ENCODE measurements around the gene SLIT3. TPM values are rescaled to one million over a fixed set of nuclear protein-coding genes. Genes with fewer than 3 reads are reported as not detected.

Gene SLIT3
- total RNA-seq, 4 donors from 2014 or later = 6.8 to 23.1 (median 13.3) TPM

DNA sequence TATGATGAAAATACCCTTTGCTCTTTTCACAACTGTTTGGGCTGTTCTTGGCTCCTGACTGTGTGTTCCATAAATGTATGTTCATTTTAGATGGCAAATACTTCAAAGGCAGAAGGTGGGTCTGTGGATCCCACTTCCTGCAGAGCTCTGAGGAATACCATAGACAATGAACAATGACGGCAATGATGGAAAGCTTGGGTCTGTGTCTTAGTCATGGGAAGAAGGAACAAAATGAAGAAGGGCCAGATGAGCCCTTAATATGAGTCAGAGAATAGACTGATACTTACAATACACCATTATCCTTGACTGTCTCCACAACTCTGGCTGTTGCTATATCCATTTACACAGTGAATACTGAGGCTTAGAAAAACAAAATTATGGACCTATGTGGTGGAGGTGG lies 126.0 kb downstream of the SLIT3 start:
- TF ChIP-seq POLR2A (IDR thresholded peaks at IDR 0.05) = no peak
- no peak for TF ChIP-seq CTCF (IDR thresholded peaks at IDR 0.05)
- H3K27me3 ChIP-seq = no peaks in the 10 kb centered on the region
- no peak overlapping the region for H3K4me3 ChIP-seq
- no peak overlapping the region for H3K27ac ChIP-seq
- H3K36me3 ChIP-seq = no peaks in the 10 kb centered on the region
- H3K4me1 ChIP-seq = no peaks in the 10 kb centered on the region
- no peaks in the 10 kb centered on the region for H3K9me3 ChIP-seq
- DNase-seq = no peak

DNA sequence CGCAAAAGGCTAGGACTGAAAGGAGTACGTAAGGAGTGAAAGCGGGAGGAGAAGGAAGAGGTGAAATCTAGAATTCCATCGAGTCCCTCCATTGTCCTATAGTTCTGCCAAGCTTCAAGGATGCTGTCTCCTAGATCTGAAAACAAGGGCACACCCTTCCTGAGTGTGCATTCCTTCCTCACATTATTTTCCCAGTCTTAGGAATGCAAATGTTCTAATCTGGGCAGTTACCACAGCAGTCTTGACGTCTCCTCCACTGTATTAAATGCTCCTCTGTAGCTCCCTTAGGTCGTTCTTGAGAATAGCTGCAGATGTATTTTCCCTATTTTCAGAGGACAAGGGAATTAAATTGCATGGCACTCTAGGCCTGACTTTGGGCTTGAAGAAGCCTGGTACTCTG lies 127.6 kb downstream of the SLIT3 start:
- Histone ChIP-seq H3K27me3 (no peaks in the 10 kb centered on the region), H3K9me3 (no peaks in the 10 kb centered on the region), H3K4me3 (no peak overlapping the region), H3K27ac (no peak overlapping the region), H3K4me1 (no peaks in the 10 kb centered on the region), H3K36me3 (no peaks in the 10 kb centered on the region)
- no peak for DNase-seq
- TF ChIP-seq POLR2A (IDR thresholded peaks at IDR 0.05) (no peak), CTCF (IDR thresholded peaks at IDR 0.05) (no peak)

- no peak for DNase-seq
- no peaks in the 10 kb centered on the region for H3K4me1 ChIP-seq
- H3K36me3 ChIP-seq = no peaks in the 10 kb centered on the region
- no peaks in the 10 kb centered on the region for H3K9me3 ChIP-seq
- TF ChIP-seq POLR2A (IDR thresholded peaks at IDR 0.05) (no peak), CTCF (IDR thresholded peaks at IDR 0.05) (no peak)
- H3K27ac ChIP-seq = no peak overlapping the region
- no peak overlapping the region for H3K4me3 ChIP-seq
- H3K27me3 ChIP-seq = no peaks in the 10 kb centered on the region
These were observed 129.4 kb downstream of the SLIT3 start for GRCh38 chr5:169171515-169171914.

DNA sequence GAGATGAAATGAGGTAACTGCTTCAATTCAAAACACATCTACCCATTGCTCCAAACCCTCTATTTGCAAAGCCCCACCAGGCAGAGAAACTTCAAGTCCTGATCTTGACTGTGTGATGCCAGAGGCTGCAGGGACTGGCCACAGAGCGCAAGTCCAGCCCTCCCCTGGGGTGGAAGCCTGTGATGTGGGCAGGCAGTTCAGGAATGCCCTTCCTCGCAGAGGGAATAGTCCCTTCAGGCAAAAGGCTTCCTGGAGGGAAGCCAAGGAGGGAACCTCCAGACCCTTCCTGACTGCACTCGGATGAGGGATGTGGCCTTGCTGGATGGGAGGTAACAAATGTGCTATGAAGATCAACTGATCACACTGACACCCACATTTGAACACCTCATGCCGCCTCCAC lies 131.2 kb downstream of the SLIT3 start:
- H3K27ac ChIP-seq = no peak overlapping the region
- H3K9me3 ChIP-seq = no peaks in the 10 kb centered on the region
- TF ChIP-seq CTCF (IDR thresholded peaks at IDR 0.05) (no peak), POLR2A (IDR thresholded peaks at IDR 0.05) (no peak)
- DNase-seq = no peak
- H3K27me3 ChIP-seq = no peaks in the 10 kb centered on the region
- H3K4me1 ChIP-seq = no peaks in the 10 kb centered on the region
- H3K4me3 ChIP-seq = no peak overlapping the region
- no peaks in the 10 kb centered on the region for H3K36me3 ChIP-seq

- no peaks in the 10 kb centered on the region for H3K27me3 ChIP-seq
- no peak for DNase-seq
- no peaks in the 10 kb centered on the region for H3K9me3 ChIP-seq
- no peak overlapping the region for H3K27ac ChIP-seq
- H3K36me3 ChIP-seq = no peaks in the 10 kb centered on the region
- no peak for TF ChIP-seq CTCF (IDR thresholded peaks at IDR 0.05)
- no peak for TF ChIP-seq POLR2A (IDR thresholded peaks at IDR 0.05)
- no peak overlapping the region for H3K4me3 ChIP-seq
- no peaks in the 10 kb centered on the region for H3K4me1 ChIP-seq
These were observed 132.7 kb downstream of the SLIT3 start for GRCh38 chr5:169168280-169168679.

- Histone ChIP-seq H3K9me3 (no peaks in the 10 kb centered on the region), H3K36me3 (no peaks in the 10 kb centered on the region), H3K27ac (no peak overlapping the region), H3K27me3 (no peaks in the 10 kb centered on the region), H3K4me1 (no peaks in the 10 kb centered on the region), H3K4me3 (no peak overlapping the region)
- TF ChIP-seq CTCF (IDR thresholded peaks at IDR 0.05) (no peak), POLR2A (IDR thresholded peaks at IDR 0.05) (no peak)
- DNase-seq = no peak
These were observed 134.9 kb downstream of the SLIT3 start for GRCh38 chr5:169166078-169166477.

All from Peyer's patch (tissue), 4 donors.